ENCODE results near the gene PSMA5.
A peak's percentile ranks its signal among the peaks of the same experiment; 100 is the strongest.

PSMA5 gene

GRCh38 chr1:109370712-109371340, 55.4 kb downstream of the PSMA5 start (continued):
- no peak for TF ChIP-seq ZNF639 (tag by site-specific recombination; IDR thresholded peaks at IDR 0.05)
- no peak for TF ChIP-seq ZNF354C (tag by site-specific recombination; IDR thresholded peaks at IDR 0.05; ENCODE audit: borderline replicate concordance, low read depth)
- TF ChIP-seq ZNF404 (tag by site-specific recombination; IDR thresholded peaks at IDR 0.05) = no peak
- TF ChIP-seq ZNF660 (tag by site-specific recombination; IDR thresholded peaks at IDR 0.05) = peak; percentile 41; the same call in 1 of the 2 replicates
- TF ChIP-seq ZBTB17 (tag by site-specific recombination; IDR thresholded peaks at IDR 0.05) = 0 out of 2 replicates have a peak, but pooled peaks have one; percentile 27
- TF ChIP-seq TRIM28 (IDR thresholded peaks at IDR 0.05; ENCODE audit: borderline replicate concordance, low read length) = no peak
- TF ChIP-seq ZNF112 (tag by site-specific recombination; IDR thresholded peaks at IDR 0.05) = no peak
- no peak for TF ChIP-seq ZNF449 (tag by site-specific recombination; IDR thresholded peaks at IDR 0.05)
- no peak for TF ChIP-seq ZNF157 (tag by site-specific recombination; IDR thresholded peaks at IDR 0.05)

DNA sequence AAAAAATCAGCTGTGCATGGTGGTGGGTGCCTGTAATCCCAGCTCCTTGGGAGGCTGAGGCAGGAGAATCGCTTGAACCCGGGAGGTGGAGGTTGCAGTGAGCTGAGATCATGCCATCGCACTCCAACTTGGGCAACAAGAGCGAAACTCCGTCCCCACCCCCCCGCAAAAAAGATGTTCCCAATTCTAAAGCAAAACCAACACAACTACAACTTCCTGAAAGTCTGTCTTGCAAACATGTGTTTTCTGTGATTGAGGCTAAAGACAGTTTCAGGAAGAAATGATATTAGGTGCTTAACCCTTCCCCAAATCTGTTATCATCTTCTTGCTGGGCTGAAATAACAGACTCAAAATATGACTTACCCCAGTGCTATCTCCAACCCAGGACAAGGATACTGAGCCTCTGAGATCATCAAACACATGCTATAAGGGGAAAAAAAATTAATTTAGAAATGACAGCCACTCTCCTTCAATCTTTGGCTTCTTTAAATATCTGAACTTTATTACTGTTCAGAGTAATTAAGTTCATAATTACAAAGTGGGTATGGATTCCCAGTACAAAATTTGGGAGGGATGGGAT, 57.0 kb downstream of the PSMA5 start:
- ChIA-PET CTCF (interaction anchor here (0.6 kb wide), 1 partner anchor 470 kb away, joined by 5 read pairs; no protein-coding TSS in a partner anchor), POLR2A (no interaction called here)
- Histone ChIP-seq H3K27ac (ENCODE audit: extremely low read depth, low read depth, low read length) (no peak overlapping the region), H3K36me3 (ENCODE audit: control insufficient read depth in 2 of 2, insufficient read depth in 1 of 2, low read length in 2 of 2) (peaks cover 0 to 34% of the 10 kb centered on the region in 2 experiments; a peak in 2 of 3 replicates), H3K4me1 (ENCODE audit: control insufficient read depth, insufficient read depth, low read length) (0 out of 2 replicates have a peak, but pooled peaks cover 5% of the 10 kb centered on the region), H3K4me3 (ENCODE audit: low read depth, low read length) (no peak overlapping the region), H3K9me3 (ENCODE audit: control insufficient read depth, insufficient read depth, low read depth, low read length) (no peaks in the 10 kb centered on the region)
- TF ChIP-seq ZNF510 (tag by site-specific recombination; IDR thresholded peaks at IDR 0.05; ENCODE audit: insufficient replicate concordance) = no peak
- no peak for TF ChIP-seq ZNF580 (tag by site-specific recombination; IDR thresholded peaks at IDR 0.05)
- no peak for TF ChIP-seq ZNF501 (tag by site-specific recombination; IDR thresholded peaks at IDR 0.05)
- no peak for TF ChIP-seq ZXDB (tag by site-specific recombination; IDR thresholded peaks at IDR 0.05)
- no peak for TF ChIP-seq ZNF692 (tag by site-specific recombination; IDR thresholded peaks at IDR 0.05)
- no peak for TF ChIP-seq ZNF404 (tag by site-specific recombination; IDR thresholded peaks at IDR 0.05)
- TF ChIP-seq REPIN1 (tag by site-specific recombination; IDR thresholded peaks at IDR 0.05; ENCODE audit: low read depth) = no peak
- TF ChIP-seq, protein P1, sequence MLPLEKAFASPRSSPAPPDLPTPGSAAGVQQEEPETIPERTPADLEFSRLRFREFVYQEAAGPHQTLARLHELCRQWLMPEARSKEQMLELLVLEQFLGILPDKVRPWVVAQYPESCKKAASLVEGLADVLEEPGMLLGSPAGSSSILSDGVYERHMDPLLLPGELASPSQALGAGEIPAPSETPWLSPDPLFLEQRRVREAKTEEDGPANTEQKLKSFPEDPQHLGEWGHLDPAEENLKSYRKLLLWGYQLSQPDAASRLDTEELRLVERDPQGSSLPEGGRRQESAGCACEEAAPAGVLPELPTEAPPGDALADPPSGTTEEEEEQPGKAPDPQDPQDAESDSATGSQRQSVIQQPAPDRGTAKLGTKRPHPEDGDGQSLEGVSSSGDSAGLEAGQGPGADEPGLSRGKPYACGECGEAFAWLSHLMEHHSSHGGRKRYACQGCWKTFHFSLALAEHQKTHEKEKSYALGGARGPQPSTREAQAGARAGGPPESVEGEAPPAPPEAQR (tag by site-specific recombination; IDR thresholded peaks at IDR 0.05) = no peak
- TF ChIP-seq ZNF391 (tag by site-specific recombination; IDR thresholded peaks at IDR 0.05; ENCODE audit: borderline replicate concordance, low read depth) = no peak
- no peak for TF ChIP-seq ZNF155 (tag by site-specific recombination; IDR thresholded peaks at IDR 0.05)
- TF ChIP-seq ZNF223 (tag by site-specific recombination; IDR thresholded peaks at IDR 0.05) = no peak

Data from HEK293 (cell line).